ENCODE results near the gene CCN6.

GRCh38 chr6:112113431-112113830 lies 59.5 kb downstream of the CCN6 start:
- TF ChIP-seq CTCF (IDR thresholded peaks at IDR 0.05) (no peak), POLR2A (IDR thresholded peaks at IDR 0.05) (no peak)
